ENCODE data around the gene TTBK1.

Gene TTBK1

GRCh38 chr6:43222418-43223059 is 20.7 kb upstream of the TTBK1 start:
- DNase-seq (ENCODE audit: extremely low read depth in 1 of 2, low read depth in 1 of 2), result no peak

GRCh38 chr6:43223175-43223574 is 20.1 kb upstream of the TTBK1 start:
- no peak for DNase-seq (ENCODE audit: extremely low read depth in 1 of 2, low read depth in 1 of 2)

GRCh38 chr6:43226192-43226851 is 17.0 kb upstream of the TTBK1 start:
- DNase-seq (ENCODE audit: extremely low read depth in 1 of 2, low read depth in 1 of 2), result no peak

GRCh38 chr6:43228951-43229802 is 14.1 kb upstream of the TTBK1 start, which contains the start of gene DNPH1:
TSS of gene DNPH1 (minus strand) at chr6:43229481. CDS start at chr6:43229456, 25 bp downstream.
- DNase-seq (ENCODE audit: extremely low read depth in 1 of 2, low read depth in 1 of 2), result peak; percentile 39 to 69

GRCh38 chr6:43229803-43230620 is 13.3 kb upstream of the TTBK1 start:
- no peak for DNase-seq (ENCODE audit: extremely low read depth in 1 of 2, low read depth in 1 of 2)

GRCh38 chr6:43231053-43231452 is 12.2 kb upstream of the TTBK1 start:
- no peak for DNase-seq (ENCODE audit: extremely low read depth in 1 of 2, low read depth in 1 of 2)

- no peak for DNase-seq (ENCODE audit: extremely low read depth in 1 of 2, low read depth in 1 of 2)
Measured at GRCh38 chr6:43231735-43232450, 11.4 kb upstream of the TTBK1 start.

GRCh38 chr6:43235841-43236240 is 7.4 kb upstream of the TTBK1 start:
- DNase-seq (ENCODE audit: extremely low read depth in 1 of 2, low read depth in 1 of 2), result no peak

GRCh38 chr6:43239054-43239453 is 4.2 kb upstream of the TTBK1 start:
- no peak for DNase-seq (ENCODE audit: extremely low read depth in 1 of 2, low read depth in 1 of 2)

- DNase-seq (ENCODE audit: extremely low read depth in 1 of 2, low read depth in 1 of 2), result no peak
Measured at GRCh38 chr6:43240950-43241349, 2.3 kb upstream of the TTBK1 start.

GRCh38 chr6:43241446-43241845 is 1.8 kb upstream of the TTBK1 start:
- DNase-seq (ENCODE audit: extremely low read depth in 1 of 2, low read depth in 1 of 2), result no peak

GRCh38 chr6:43243664-43244321 is 512 bp downstream of the TTBK1 start:
- DNase-seq (ENCODE audit: extremely low read depth in 1 of 2, low read depth in 1 of 2), result no peak

GRCh38 chr6:43246301-43247113 is 3.2 kb downstream of the TTBK1 start:
- DNase-seq (ENCODE audit: extremely low read depth in 1 of 2, low read depth in 1 of 2), result no peak

GRCh38 chr6:43247114-43247999 is 4.1 kb downstream of the TTBK1 start:
- peak; percentile 66 to 79 for DNase-seq (ENCODE audit: extremely low read depth in 1 of 2, low read depth in 1 of 2)

- DNase-seq (ENCODE audit: extremely low read depth in 1 of 2, low read depth in 1 of 2), result no peak
Measured at GRCh38 chr6:43248101-43248500, 4.8 kb downstream of the TTBK1 start.

GRCh38 chr6:43248791-43249190 is 5.5 kb downstream of the TTBK1 start:
- DNase-seq (ENCODE audit: extremely low read depth in 1 of 2, low read depth in 1 of 2), result no peak

GRCh38 chr6:43250992-43251373 is 7.7 kb downstream of the TTBK1 start:
- DNase-seq (ENCODE audit: extremely low read depth in 1 of 2, low read depth in 1 of 2), result no peak

GRCh38 chr6:43253401-43253800 is 10.1 kb downstream of the TTBK1 start:
- no peak for DNase-seq (ENCODE audit: extremely low read depth in 1 of 2, low read depth in 1 of 2)
